Stomach (tissue), 4 donors: Measurements from ENCODE around the gene HOXC12.

Experiments
- EP300 ChIP-seq: sonication (generic); formaldehyde crosslinking; IDR thresholded peaks from one replicate; pipeline ENCODE4 v1.6.1; 2017; ENCODE audit warnings: antibody characterized with exemption
- POLR2A ChIP-seq, 4 donors: fragments of 450-650 bp; IDR thresholded peaks; one replicate each; pipeline ENCODE4 v1.6.1; 2016; ENCODE audit warnings: antibody characterized with exemption in 4 of 4, control low read depth in 2 of 4, mild to moderate bottlenecking in 1 of 4, moderate library complexity in 1 of 4
- POLR2AphosphoS5 ChIP-seq, 3 donors: sonication (generic); formaldehyde crosslinking; IDR thresholded peaks; one replicate each; pipeline ENCODE4 v1.6.1; 2016; ENCODE audit warnings: antibody characterized with exemption in 3 of 3
- TF ChIP-seq, protein P1 (sequence below), 7 experiments: fragments of 450-650 bp in 4 of 7; fragments of 200-600 bp in 3 of 7; sonication (generic) in 3 of 7; IDR thresholded peaks; one replicate each; pipeline ENCODE4 v1.5.1; 2016 to 2019; ENCODE audit warnings: antibody characterized with exemption in 7 of 7, control low read depth in 2 of 7, mild to moderate bottlenecking in 1 of 7

DNA sequence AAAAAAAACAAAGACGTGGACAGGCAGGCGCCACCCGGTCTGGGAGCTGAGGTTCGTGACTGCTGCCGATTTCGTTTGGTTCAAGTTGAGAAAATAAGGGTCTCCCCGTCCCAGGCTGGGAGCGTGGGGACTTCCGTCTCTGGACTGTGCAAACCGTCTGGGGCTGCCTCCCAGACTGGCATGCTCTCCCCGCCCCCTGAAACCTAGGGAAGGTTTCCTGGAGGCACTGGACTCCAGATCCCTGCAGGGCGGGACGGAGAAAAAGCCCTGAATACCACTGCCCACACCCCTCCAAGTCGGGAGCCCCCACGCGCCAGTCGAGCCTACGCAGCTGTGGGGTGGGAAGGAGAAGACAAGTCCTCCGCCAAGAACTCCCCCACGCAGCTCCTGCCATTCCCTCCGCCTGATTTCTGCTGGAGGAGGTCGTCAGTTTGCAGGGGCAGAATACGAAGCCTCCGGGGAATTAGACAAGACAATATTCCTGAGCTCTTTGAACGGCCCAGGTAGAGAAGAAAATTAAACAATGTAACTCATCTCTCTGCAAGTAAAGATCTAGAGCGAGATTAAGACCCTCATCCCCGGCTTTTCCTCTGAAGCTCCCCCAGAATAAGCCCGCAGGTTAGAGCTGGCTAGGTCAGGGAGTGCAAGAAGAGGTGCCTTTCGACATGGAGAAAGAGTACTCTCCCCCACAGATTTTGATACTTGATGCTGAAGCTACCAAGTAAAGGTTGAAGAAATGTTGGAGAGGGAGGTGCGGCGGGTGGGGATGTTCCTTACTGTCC is 26.5 kb upstream of the HOXC12 start:
- TF ChIP-seq EP300 (no peak), POLR2AphosphoS5 (IDR thresholded peaks at IDR 0.05) (no peak), POLR2A (IDR thresholded peaks at IDR 0.05) (no peak)
- TF ChIP-seq, protein P1, sequence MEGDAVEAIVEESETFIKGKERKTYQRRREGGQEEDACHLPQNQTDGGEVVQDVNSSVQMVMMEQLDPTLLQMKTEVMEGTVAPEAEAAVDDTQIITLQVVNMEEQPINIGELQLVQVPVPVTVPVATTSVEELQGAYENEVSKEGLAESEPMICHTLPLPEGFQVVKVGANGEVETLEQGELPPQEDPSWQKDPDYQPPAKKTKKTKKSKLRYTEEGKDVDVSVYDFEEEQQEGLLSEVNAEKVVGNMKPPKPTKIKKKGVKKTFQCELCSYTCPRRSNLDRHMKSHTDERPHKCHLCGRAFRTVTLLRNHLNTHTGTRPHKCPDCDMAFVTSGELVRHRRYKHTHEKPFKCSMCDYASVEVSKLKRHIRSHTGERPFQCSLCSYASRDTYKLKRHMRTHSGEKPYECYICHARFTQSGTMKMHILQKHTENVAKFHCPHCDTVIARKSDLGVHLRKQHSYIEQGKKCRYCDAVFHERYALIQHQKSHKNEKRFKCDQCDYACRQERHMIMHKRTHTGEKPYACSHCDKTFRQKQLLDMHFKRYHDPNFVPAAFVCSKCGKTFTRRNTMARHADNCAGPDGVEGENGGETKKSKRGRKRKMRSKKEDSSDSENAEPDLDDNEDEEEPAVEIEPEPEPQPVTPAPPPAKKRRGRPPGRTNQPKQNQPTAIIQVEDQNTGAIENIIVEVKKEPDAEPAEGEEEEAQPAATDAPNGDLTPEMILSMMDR (IDR thresholded peaks at IDR 0.05): no peak
